ENCODE results near the gene TRABD2B.

DNA sequence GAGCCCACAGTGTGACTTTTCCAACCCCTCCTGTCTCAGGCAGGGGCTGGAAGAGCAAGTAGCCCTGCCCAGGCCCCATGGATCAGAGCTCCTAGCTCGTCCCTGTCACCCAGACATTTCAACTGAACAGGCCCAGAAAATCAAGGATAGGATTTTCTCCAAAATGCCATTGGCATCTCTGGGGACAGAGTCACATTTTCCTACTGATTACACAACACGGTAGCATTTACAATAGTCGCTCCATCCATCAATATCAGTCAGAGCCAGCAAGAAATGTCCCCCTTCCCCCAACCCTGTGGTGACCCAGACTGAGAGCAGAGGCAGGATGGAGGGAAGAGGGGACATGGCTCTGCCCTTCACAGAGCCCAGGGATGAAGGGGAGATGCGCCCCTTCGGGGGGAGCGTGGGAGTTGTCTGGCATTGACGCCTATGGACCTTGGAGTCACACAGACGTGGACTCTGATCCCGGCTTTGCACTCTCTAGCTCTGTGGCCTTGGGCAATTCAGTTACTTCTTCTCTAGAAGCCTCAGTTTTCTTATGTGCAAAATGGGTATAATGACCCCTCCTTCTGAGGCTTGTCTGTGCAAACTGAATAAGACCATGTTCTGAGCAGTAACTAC, 283.7 kb downstream of the TRABD2B start:
- TF ChIP-seq, protein P1, sequence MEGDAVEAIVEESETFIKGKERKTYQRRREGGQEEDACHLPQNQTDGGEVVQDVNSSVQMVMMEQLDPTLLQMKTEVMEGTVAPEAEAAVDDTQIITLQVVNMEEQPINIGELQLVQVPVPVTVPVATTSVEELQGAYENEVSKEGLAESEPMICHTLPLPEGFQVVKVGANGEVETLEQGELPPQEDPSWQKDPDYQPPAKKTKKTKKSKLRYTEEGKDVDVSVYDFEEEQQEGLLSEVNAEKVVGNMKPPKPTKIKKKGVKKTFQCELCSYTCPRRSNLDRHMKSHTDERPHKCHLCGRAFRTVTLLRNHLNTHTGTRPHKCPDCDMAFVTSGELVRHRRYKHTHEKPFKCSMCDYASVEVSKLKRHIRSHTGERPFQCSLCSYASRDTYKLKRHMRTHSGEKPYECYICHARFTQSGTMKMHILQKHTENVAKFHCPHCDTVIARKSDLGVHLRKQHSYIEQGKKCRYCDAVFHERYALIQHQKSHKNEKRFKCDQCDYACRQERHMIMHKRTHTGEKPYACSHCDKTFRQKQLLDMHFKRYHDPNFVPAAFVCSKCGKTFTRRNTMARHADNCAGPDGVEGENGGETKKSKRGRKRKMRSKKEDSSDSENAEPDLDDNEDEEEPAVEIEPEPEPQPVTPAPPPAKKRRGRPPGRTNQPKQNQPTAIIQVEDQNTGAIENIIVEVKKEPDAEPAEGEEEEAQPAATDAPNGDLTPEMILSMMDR (IDR thresholded peaks at IDR 0.05; ENCODE audit: insufficient read depth, low read depth, low read length), result no peak
- TF ChIP-seq EZH2 (IDR thresholded peaks at IDR 0.05; ENCODE audit: insufficient read depth, low read length), result no peak
